CD4-positive, alpha-beta T cell (primary cell): Measurements from ENCODE around the gene OR1K1. TPM values are rescaled to one million over a fixed set of nuclear protein-coding genes. Genes with fewer than 3 reads are reported as not detected.
"Not testable (repeated sequence)": the region's sequence is repeated elsewhere in the genome, so short reads cannot be mapped to it uniquely, and the experiment has no call there.

ENCODE experiments used
- ATAC-seq: fragments of 200-7000 bp; cut with Tn5 transposase; one replicate; pipeline ENCODE4 v1.10.0; 2022; ENCODE audit warnings: mild to moderate bottlenecking; ENCODE audit not compliant: poor library complexity
- CTCF ChIA-PET: fragments of 350-600 bp; sonication (Branson Sonifier 250); formaldehyde crosslinking; loops from one replicate; lab custom pipeline; 2021; ENCODE audit warnings: antibody characterized with exemption, inconsistent platforms; lab: Charles Lee
- POLR2A ChIA-PET: fragments of 350-600 bp; sonication (Branson Sonifier 250); formaldehyde crosslinking; loops from one replicate; lab custom pipeline; 2021; ENCODE audit warnings: antibody characterized with exemption, inconsistent platforms; lab: Charles Lee
- DNase-seq, 14 experiments: peaks; one replicate each; pipeline ENCODE4 v3.0.0-alpha.2; 2013 to 2020; ENCODE audit warnings: mixed read lengths in 2 of 14
- H3K27ac ChIP-seq, 2 donors: one replicate each; pipeline versions ENCODE4 v1.5.1 to v1.7.0; 2013; ENCODE audit warnings: low read length in 2 of 2, low read depth in 1 of 2, mild to moderate bottlenecking in 1 of 2
- H3K27me3 ChIP-seq, 2 experiments: 1 replicate in 1 of 2; 2 replicates in 1 of 2; pipeline versions ENCODE4 v1.6.1 to v1.7.0; 2013; ENCODE audit warnings: low read length in 2 of 2, control low read depth in 1 of 2, mild to moderate bottlenecking in 1 of 2, moderate library complexity in 1 of 2; ENCODE audit not compliant: insufficient read depth in 2 of 2, control insufficient read depth in 1 of 2
- H3K36me3 ChIP-seq: one replicate; pipeline ENCODE4 v1.6.1; 2013; ENCODE audit warnings: low read length, control low read depth; ENCODE audit not compliant: insufficient read depth
- H3K4me1 ChIP-seq: one replicate; pipeline ENCODE4 v1.6.1; 2013; ENCODE audit warnings: low read length, control low read depth; ENCODE audit not compliant: insufficient read depth
- H3K4me3 ChIP-seq: one replicate; pipeline ENCODE4 v1.5.1; 2013; ENCODE audit warnings: mild to moderate bottlenecking, low read length, moderate library complexity
- H3K9me3 ChIP-seq, 2 experiments: 1 replicate in 1 of 2; 2 replicates in 1 of 2; pipeline versions ENCODE4 v1.6.1 to v1.7.0; 2013; ENCODE audit warnings: low read length in 2 of 2, mild to moderate bottlenecking in 2 of 2, control low read depth in 1 of 2, moderate library complexity in 1 of 2; ENCODE audit not compliant: control insufficient read depth in 1 of 2, insufficient read depth in 1 of 2
- H3K27ac Mint-ChIP-seq: one replicate; pipeline ENCODE4 v1.8.0; 2020; ENCODE audit warnings: mixed read lengths
- H3K27me3 Mint-ChIP-seq: one replicate; pipeline ENCODE4 v1.8.0; 2021; ENCODE audit warnings: mixed read lengths
- H3K36me3 Mint-ChIP-seq: one replicate; pipeline ENCODE4 v1.8.0; 2021; ENCODE audit warnings: low read depth, mixed read lengths
- H3K4me1 Mint-ChIP-seq: one replicate; pipeline ENCODE4 v1.8.0; 2021; ENCODE audit warnings: low read depth, mixed read lengths
- H3K4me3 Mint-ChIP-seq: one replicate; pipeline ENCODE4 v1.8.0; 2020; ENCODE audit warnings: mild to moderate bottlenecking, mixed read lengths
- H3K9me3 Mint-ChIP-seq: one replicate; pipeline ENCODE4 v1.8.0; 2020; ENCODE audit warnings: mixed read lengths
- CTCF ChIP-seq: fragments of 200-600 bp; IDR thresholded peaks from one replicate; pipeline ENCODE4 v1.8.0; 2022; ENCODE audit warnings: antibody characterized with exemption, mild to moderate bottlenecking
- intact Hi-C, 2 experiments: fragments of 100-400 bp; cut with DNase I in 1 of 2; cut with micrococcal nuclease in 1 of 2; formaldehyde crosslinking; loops; one replicate each; pipeline versions ENCODE4 v1.15.1 to v1.9.0; 2023 to 2025; cut with DNase I, micrococcal nuclease
- total RNA-seq, 174 experiments: library from RNA in 2 of 174; stranded (reverse) in 2 of 174; gene quantifications; one replicate each; pipeline ENCODE4 v1.2.3 and lab custom pipeline; 2021 to 2026

Gene OR1K1
- total RNA-seq, 2 experiments from 2014 or later = not detected

GRCh38 chr9:122832194-122832593 is 32.3 kb downstream of the OR1K1 start:
- no peak overlapping the region for H3K27ac ChIP-seq
- no peaks in the 10 kb centered on the region for H3K36me3 ChIP-seq
- no peaks in the 10 kb centered on the region for H3K9me3 ChIP-seq
- peaks cover 14% of the 10 kb centered on the region for H3K36me3 Mint-ChIP-seq
- TF ChIP-seq CTCF = no peak
- no peak overlapping the region for H3K4me3 Mint-ChIP-seq
- ChIA-PET POLR2A (no interaction called here), CTCF (no interaction called here)
- no peak overlapping the region for H3K4me3 ChIP-seq
- no peaks in the 10 kb centered on the region for H3K27me3 ChIP-seq
- peak overlapping the region; percentile 18 for H3K27ac Mint-ChIP-seq
- ATAC-seq = no peak
- DNase-seq = no peak
- peaks cover 25% of the 10 kb centered on the region for H3K4me1 ChIP-seq
- intact Hi-C loops = no loop called here
- H3K27me3 Mint-ChIP-seq = no peaks in the 10 kb centered on the region
- H3K9me3 Mint-ChIP-seq = no peaks in the 10 kb centered on the region
- H3K4me1 Mint-ChIP-seq = peaks cover 29% of the 10 kb centered on the region

GRCh38 chr9:122835313-122835731 is 35.4 kb downstream of the OR1K1 start:
- H3K4me3 ChIP-seq = peak overlapping the region; percentile 34
- TF ChIP-seq CTCF = peak; percentile 32
- H3K9me3 ChIP-seq = peaks cover 0 to 5% of the 10 kb centered on the region in 2 experiments
- Mint-ChIP-seq H3K27me3 (no peaks in the 10 kb centered on the region), H3K9me3 (no peaks in the 10 kb centered on the region), H3K36me3 (no peaks in the 10 kb centered on the region), H3K4me3 (peak overlapping the region; percentile 63), H3K27ac (peak overlapping the region; percentile 79), H3K4me1 (peaks cover 12% of the 10 kb centered on the region)
- ATAC-seq (peak; percentile 88), DNase-seq (peak in 8 of 14 experiments; percentile 10 to 52 (median 22))
- H3K4me1 ChIP-seq = peaks cover 14% of the 10 kb centered on the region
- no peak overlapping the region for H3K27ac ChIP-seq
- H3K27me3 ChIP-seq = no peaks in the 10 kb centered on the region
- ChIA-PET POLR2A (interaction anchor here (0.8 to 2.2 kb wide), 7 partner anchors 9 to 105 kb away, joined by 3 to 15 read pairs (median 5); partner anchors contain the start of genes RABGAP1 and RC3H2), CTCF (interaction anchor here (0.6 to 1.8 kb wide), 8 partner anchors 9 to 742 kb away, joined by 3 to 8 read pairs (median 4); no protein-coding TSS in a partner anchor)
- intact Hi-C loops = no loop called here
- H3K36me3 ChIP-seq = no peaks in the 10 kb centered on the region

GRCh38 chr9:122837266-122837850 is 37.4 kb downstream of the OR1K1 start:
- Mint-ChIP-seq H3K27ac (no peak overlapping the region), H3K27me3 (no peaks in the 10 kb centered on the region), H3K4me1 (peaks cover 17% of the 10 kb centered on the region), H3K4me3 (no peak overlapping the region), H3K36me3 (no peaks in the 10 kb centered on the region), H3K9me3 (no peaks in the 10 kb centered on the region)
- H3K27me3 ChIP-seq = no peaks in the 10 kb centered on the region
- H3K27ac ChIP-seq = no peak overlapping the region
- no peak for TF ChIP-seq CTCF
- ChIA-PET CTCF (no interaction called here), POLR2A (interaction anchor here (1.0 kb wide), 1 partner anchor 9 kb away, joined by 3 read pairs; the partner anchor contains the start of gene PDCL)
- H3K9me3 ChIP-seq = peaks cover 0 to 5% of the 10 kb centered on the region in 2 experiments
- H3K36me3 ChIP-seq = no peaks in the 10 kb centered on the region
- no peak for ATAC-seq
- intact Hi-C loops = no loop called here
- H3K4me1 ChIP-seq = peaks cover 14% of the 10 kb centered on the region
- H3K4me3 ChIP-seq = no peak overlapping the region
- DNase-seq = no peak

DNA sequence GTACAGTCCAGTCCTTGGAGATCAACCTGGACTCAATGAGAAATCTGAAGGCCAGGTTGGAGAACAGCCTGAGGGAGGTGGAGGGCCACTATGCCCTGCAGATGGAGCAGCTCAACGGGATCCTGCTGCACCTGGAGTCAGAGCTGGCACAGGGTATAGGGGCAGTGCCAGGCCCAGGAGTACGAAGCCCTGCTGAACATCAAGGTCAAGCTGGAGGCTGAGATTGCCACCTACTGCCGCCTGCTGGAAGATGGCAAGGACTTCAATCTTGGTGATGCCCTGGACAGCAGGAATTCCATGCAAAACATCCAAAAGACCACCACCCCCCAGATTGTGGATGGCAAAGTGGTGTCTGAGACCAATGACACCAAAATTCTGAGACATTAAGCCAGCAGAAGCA is 38.5 kb downstream of the OR1K1 start:
- DNase-seq, H3K27ac Mint-ChIP-seq, H3K4me3 ChIP-seq, H3K27me3 Mint-ChIP-seq, intact Hi-C loops, ATAC-seq, CTCF ChIA-PET, POLR2A ChIA-PET, H3K36me3 ChIP-seq, H3K4me3 Mint-ChIP-seq, H3K9me3 Mint-ChIP-seq, H3K27ac ChIP-seq, H3K36me3 Mint-ChIP-seq, H3K9me3 ChIP-seq, H3K27me3 ChIP-seq: not testable (repeated sequence)
- H3K4me1 ChIP-seq = peaks cover 14% of the 10 kb centered on the region
- H3K4me1 Mint-ChIP-seq = peaks cover 17% of the 10 kb centered on the region
